Measurements from ENCODE around the gene SH3PXD2A. TPM values are rescaled to one million over a fixed set of nuclear protein-coding genes. Genes with fewer than 3 reads are reported as not detected.

The SH3PXD2A gene
- total RNA-seq, 4 donors from 2014 or later: 12.1 to 68.5 (median 21.7) TPM

DNA sequence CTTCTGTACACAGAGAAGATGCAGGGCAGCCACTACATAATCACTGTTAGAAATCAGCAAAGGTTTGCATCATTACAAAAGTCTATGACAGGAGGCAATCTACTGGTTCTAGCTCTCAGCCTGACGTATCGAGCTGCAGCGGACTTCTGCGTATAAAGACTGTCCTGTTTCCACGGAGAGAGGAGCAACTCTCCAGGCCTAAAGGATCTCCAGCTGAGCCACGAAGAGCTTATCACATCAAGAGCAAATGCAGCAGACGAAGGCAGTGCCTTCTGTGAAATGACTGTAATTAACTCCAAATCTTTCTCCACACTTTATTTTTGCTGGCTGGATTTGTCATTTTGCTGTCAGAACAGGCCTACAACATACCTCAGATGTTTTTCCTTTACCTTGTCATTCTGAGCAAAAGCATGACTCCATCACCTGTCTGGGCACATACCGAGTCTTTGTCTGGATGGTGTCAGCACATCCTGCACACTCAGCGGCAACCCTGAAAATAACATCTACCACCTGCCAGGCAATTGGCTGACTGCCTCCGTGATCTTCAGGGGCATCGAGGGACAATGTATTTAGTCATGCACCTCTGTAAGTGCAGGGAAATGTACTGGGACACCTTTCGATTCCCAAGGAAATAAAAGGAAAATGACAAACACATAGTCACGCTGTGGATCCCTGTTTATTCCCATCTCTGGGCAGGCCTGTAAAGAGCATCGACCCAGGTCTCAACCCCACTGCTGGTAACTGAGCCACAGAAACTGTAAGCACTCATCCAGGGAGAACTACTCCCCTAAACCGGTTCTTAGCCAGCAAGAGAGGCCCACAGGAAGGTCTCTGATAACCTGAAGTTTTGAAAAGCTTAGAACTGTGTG, 26.3 kb upstream of the SH3PXD2A start:
- no peaks in the 10 kb centered on the region for H3K27me3 ChIP-seq
- no peaks in the 10 kb centered on the region for H3K4me1 ChIP-seq
- H3K9me3 ChIP-seq: no peaks in the 10 kb centered on the region
- no peak overlapping the region for H3K27ac ChIP-seq
- no peak overlapping the region for H3K4me3 ChIP-seq
- TF ChIP-seq POLR2A (IDR thresholded peaks at IDR 0.05): no peak
- TF ChIP-seq, protein P1, sequence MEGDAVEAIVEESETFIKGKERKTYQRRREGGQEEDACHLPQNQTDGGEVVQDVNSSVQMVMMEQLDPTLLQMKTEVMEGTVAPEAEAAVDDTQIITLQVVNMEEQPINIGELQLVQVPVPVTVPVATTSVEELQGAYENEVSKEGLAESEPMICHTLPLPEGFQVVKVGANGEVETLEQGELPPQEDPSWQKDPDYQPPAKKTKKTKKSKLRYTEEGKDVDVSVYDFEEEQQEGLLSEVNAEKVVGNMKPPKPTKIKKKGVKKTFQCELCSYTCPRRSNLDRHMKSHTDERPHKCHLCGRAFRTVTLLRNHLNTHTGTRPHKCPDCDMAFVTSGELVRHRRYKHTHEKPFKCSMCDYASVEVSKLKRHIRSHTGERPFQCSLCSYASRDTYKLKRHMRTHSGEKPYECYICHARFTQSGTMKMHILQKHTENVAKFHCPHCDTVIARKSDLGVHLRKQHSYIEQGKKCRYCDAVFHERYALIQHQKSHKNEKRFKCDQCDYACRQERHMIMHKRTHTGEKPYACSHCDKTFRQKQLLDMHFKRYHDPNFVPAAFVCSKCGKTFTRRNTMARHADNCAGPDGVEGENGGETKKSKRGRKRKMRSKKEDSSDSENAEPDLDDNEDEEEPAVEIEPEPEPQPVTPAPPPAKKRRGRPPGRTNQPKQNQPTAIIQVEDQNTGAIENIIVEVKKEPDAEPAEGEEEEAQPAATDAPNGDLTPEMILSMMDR (IDR thresholded peaks at IDR 0.05): no peak
- no peak for DNase-seq
- H3K36me3 ChIP-seq: peaks cover 0 to 50% (median 0%) of the 10 kb centered on the region in 3 donors

DNA sequence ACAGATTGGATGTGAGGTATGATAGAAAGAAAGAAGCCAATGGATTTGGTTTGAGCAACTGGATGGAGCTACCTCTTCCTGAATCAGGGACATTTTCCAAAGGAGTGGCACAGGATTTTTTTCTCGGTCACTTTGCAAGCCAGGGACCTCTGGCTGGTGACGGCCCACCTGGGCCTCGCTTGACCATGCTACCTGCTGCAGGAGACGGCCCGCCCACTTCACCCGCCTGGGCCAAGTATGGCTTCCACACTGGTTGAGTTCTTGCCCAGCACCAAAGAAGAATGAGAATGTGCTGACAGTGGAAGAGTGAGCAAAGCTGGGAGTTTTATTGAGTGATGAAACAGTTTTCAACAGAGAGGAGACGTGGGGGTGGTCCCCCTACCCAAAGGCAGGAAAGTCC, 24.5 kb upstream of the SH3PXD2A start:
- peaks cover 0 to 48% (median 0%) of the 10 kb centered on the region in 3 donors for H3K36me3 ChIP-seq
- H3K9me3 ChIP-seq: no peaks in the 10 kb centered on the region
- no peak for TF ChIP-seq POLR2A (IDR thresholded peaks at IDR 0.05)
- TF ChIP-seq, protein P1 (IDR thresholded peaks at IDR 0.05): no peak
- DNase-seq: no peak
- no peaks in the 10 kb centered on the region for H3K27me3 ChIP-seq
- H3K4me1 ChIP-seq: no peaks in the 10 kb centered on the region
- H3K4me3 ChIP-seq: no peak overlapping the region
- no peak overlapping the region for H3K27ac ChIP-seq

DNA sequence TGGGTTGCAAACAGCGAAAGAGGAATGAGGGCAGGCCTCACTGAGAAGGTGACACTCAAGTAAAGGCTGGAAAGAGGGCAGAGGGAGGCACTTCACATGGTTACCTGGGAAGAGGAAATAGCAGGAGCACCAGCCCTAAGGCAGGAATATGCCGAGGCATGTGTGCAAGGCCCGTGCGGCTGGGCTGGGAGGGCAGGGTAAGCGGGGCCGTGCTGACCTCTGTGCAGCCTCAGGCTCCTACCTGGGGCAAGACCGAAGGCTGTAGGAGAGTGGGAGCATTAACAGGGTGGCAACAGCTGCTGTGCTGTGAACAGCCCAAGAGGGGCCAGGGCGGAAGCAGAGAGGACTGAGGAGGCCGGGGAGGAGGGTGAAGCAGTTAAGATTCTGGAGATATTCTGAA, 24.0 kb upstream of the SH3PXD2A start:
- H3K9me3 ChIP-seq: no peaks in the 10 kb centered on the region
- TF ChIP-seq POLR2A (IDR thresholded peaks at IDR 0.05): no peak
- TF ChIP-seq, protein P1 (IDR thresholded peaks at IDR 0.05): no peak
- H3K4me3 ChIP-seq: no peak overlapping the region
- no peaks in the 10 kb centered on the region for H3K4me1 ChIP-seq
- no peak overlapping the region for H3K27ac ChIP-seq
- DNase-seq: no peak
- H3K36me3 ChIP-seq: peaks cover 0 to 48% (median 0%) of the 10 kb centered on the region in 3 donors
- no peaks in the 10 kb centered on the region for H3K27me3 ChIP-seq

DNA sequence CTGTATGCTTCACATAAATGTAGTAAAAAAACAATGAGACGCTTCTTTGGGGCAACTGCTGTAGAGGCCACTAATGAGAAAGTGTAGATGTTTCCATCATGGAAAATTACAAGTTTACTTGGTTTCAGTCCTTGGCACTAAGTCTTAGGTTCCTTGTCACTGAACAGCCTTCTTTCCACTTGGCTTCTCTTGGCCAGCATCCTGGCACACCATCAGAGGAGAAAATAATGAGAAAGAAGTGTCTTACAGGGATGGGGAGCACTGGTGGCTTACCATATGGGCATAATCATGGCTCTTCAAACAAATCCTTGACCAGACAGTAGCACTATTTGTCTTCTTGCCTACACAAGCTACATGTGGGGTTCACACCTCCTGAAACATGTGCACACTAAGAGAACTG, 22.5 kb upstream of the SH3PXD2A start:
- Histone ChIP-seq H3K36me3 (peaks cover 0 to 44% (median 0%) of the 10 kb centered on the region in 3 donors), H3K4me3 (no peak overlapping the region), H3K9me3 (no peaks in the 10 kb centered on the region), H3K27ac (no peak overlapping the region), H3K4me1 (no peaks in the 10 kb centered on the region), H3K27me3 (no peaks in the 10 kb centered on the region)
- DNase-seq: no peak
- TF ChIP-seq, protein P1 (IDR thresholded peaks at IDR 0.05): no peak
- TF ChIP-seq POLR2A (IDR thresholded peaks at IDR 0.05): no peak

DNA sequence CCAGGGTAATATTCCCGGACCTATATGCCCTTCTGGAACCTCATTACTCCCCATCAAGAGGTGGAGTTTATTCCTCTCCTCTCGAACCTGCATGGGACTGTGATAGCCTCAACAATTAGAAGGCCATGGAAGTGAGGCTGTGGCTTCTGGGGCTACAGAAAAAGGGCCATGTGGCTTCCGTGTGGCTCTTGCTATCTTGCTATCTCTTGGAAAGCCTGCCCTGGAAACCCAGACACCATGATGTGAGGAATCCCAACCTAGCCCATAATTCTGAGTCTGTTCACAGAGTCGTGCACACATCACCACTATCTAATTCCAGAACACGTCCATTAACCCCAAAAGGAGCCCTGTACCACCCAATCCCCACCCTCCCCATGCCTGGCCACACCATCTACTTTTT, 20.8 kb upstream of the SH3PXD2A start:
- DNase-seq: no peak
- peaks cover 0 to 26% (median 0%) of the 10 kb centered on the region in 3 donors for H3K36me3 ChIP-seq
- H3K4me1 ChIP-seq: no peaks in the 10 kb centered on the region
- H3K27ac ChIP-seq: no peak overlapping the region
- H3K4me3 ChIP-seq: no peak overlapping the region
- H3K27me3 ChIP-seq: no peaks in the 10 kb centered on the region
- TF ChIP-seq, protein P1 (IDR thresholded peaks at IDR 0.05): no peak
- no peak for TF ChIP-seq POLR2A (IDR thresholded peaks at IDR 0.05)
- no peaks in the 10 kb centered on the region for H3K9me3 ChIP-seq

All from Peyer's patch (tissue), 4 donors.